Gastroesophageal sphincter (tissue), 3 donors: ENCODE measurements around the gene LRCOL1.

ENCODE experiments used
- CTCF ChIP-seq, 4 experiments: fragments of 200-600 bp in 2 of 4; fragments of 450-650 bp in 2 of 4; sonication (generic) in 1 of 4; IDR thresholded peaks; one replicate each; pipeline ENCODE4 v1.5.1; 2017 to 2019; ENCODE audit warnings: antibody characterized with exemption in 4 of 4, mild to moderate bottlenecking in 2 of 4, moderate library complexity in 2 of 4
- EP300 ChIP-seq: sonication (generic); formaldehyde crosslinking; IDR thresholded peaks from one replicate; pipeline ENCODE4 v1.6.1; 2017; ENCODE audit warnings: antibody characterized with exemption, mild to moderate bottlenecking

- no peak for TF ChIP-seq CTCF (IDR thresholded peaks at IDR 0.05)
- TF ChIP-seq EP300: no peak
Measured at GRCh38 chr12:132563911-132564310, 46.5 kb downstream of the LRCOL1 start.
